CD4-positive, alpha-beta T cell treated with Interleukin-2 at 100 ng/mL for 4 hours (primary cell): Measurements from ENCODE around the gene AKAP12.
"Not testable (repeated sequence)": the region's sequence is repeated elsewhere in the genome, so short reads cannot be mapped to it uniquely, and the experiment has no call there.

ENCODE experiments used
- DNase-seq: peaks from one replicate; pipeline ENCODE4 v3.0.0-alpha.2; 2020; ENCODE audit warnings: low spot score

The AKAP12 gene

GRCh38 chr6:151310852-151311767 is 71.3 kb downstream of the AKAP12 start:
- DNase-seq, result no peak

DNA sequence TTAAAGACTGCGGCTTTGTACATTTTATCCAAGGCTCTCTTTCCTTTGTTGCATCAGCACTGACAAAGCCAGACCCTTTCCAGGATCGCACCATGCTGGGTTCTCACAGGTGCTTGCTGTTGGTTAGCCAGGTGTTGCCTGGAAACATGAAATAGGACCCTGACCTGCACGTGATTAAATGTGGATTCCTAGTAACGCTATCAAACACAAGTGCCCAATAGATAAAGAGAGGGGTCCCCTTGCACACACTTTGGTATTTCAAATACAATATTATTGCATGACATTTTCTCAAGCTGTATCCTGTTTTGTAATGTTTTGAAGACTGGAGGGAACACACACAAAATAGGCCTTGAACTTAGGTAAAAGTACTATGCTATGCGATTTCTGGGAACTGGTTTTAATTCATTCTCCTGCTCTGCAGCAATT is 73.3 kb downstream of the AKAP12 start:
- no peak for DNase-seq

DNA sequence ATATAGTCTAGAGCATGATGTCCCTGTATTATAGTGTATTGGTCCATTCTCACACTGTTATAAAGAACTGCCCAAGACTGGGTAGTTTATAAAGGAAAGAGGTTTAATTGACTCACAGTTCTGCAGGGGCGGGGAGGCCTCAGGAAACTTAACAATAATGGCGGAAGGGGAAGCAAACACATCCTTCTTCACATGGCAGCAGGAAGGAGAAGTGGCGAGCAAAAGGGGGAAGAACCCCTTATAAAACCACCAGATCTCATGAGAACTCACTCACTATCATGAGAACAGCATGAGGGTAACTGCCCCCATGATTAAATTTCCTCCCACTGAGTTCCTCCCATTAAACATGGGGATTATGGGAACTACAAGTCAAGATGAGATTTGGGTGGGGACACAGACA is 75.9 kb downstream of the AKAP12 start:
- not testable (repeated sequence) for DNase-seq

DNA sequence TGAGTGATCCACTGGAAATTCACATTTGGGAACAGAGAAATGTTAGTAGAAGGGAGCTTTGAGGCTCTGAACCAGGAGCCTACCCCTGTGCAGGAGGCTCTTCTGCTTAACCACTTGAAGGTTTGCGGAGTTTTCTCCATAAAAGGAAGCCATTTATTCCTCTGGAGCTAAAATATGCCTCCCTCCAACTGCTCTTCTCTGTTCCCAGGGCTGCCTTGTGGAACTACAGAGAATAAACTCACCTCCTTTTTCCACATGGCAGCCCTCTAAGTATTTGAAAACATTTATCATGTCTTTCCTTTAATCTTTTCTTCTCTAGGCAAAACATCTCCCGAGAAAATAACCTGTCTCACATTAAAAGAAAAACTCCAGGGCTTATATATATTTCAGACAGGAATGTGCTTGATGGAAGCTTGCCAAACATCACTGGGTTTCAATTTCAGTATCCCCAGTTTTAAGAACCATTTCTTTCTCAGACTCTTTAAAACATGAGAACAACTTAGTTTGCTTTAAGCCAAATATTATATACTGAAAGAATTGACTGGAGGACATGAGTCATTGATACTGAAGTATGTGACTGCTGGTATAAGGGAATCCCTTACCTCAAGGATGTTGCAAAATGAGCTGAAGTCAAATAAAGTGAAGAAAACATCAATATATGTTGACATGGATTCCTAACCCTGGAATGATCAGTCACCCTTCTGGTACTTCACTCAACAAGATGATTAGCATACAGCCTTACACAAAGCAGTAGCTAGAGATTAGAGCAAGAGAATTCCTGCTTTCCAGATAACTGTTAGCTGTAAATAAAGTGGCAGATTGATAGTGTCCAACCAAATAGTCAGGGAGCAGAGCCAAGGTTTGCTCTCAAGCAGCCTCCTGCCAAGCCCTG is 77.6 kb downstream of the AKAP12 start:
- DNase-seq, result no peak

DNA sequence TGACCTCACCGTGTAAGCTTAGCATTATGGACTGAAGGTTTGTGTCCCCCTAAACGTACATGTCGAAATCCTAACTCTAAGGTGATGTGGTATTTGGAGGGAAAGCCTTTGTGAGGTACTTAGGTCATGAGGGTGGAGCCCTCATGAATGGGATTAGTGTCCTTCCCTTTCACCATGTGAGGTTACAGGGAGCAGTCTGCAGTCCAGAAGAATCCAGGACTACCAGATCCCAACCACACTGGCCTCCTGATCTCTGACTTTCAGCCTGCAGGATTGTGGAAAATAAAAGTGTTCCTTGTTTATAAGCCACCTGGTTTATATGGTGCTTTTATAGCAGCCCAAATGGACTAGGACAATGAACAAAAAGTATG is 78.2 kb downstream of the AKAP12 start:
- no peak for DNase-seq

- no peak for DNase-seq
These were observed 80.4 kb downstream of the AKAP12 start for GRCh38 chr6:151320140-151320539.

DNA sequence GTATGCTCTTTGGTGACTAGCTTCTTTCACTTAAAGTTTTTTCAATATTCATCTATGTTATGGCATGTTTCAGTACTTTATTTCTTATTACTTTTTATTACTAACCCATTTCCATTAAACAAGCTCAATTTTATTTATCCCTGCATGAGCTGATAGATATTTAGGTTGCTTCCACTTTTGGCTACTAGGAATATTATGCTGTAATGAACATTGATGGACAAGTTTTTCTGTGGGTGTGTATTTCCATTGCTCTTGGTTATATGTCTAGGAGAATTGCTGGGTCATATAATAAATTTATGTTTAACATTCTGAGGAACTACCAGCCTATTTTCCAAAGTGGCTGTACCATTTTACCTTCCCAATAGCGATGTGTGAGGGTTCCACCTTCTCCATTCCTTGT is 81.7 kb downstream of the AKAP12 start:
- no peak for DNase-seq

DNA sequence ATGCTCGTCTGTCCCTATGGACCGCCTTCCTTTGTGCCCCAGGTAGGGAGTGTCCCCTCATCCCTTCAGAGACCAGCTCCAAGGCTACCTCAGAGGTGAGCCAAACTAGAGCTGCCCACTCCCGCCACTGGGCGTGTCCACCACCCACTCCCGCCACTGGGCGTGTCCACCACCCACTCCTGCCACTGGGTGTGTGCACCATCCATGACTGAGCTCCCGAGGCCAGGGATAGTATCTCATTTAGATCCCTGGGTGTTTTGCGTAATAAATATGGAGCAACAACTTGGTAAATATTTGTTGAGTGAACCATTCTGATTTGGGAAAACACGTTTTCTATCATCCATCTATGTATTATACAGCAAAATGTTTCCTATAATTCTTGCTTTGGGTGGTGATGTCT is 82.8 kb downstream of the AKAP12 start:
- no peak for DNase-seq

DNA sequence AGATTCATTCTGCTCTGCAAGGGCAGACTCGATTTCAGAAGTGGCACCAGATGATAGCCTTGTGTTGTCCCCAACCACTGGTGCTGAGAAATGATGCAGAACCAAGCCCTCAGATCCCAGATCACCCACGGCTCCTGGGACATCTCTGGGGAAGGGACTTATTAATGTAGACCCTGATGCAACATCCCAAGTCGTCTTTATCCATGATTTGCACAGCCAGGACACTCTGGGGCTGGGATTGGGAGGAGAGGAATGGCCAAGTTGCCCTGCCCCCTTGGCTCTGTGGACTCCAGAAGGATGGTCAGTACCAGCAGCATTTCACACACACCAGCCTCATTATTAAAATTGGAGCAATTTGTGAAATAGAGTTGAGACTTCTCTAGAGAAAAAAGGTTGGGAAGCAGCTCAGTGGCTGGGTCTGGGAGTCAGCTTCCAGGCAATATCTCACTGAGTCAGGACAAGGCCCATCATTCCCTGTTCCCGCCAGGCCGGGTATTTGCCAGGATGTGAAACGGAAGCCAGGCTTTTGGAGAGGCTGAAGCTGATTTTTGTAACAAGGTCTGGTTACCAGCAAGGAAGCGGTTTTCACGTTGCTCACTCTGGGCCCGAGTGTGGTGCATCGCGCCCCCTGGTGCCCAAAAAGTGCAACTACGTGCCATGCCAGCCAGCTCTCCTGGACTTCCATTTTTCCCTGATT is 84.2 kb downstream of the AKAP12 start:
- DNase-seq, result peak; percentile 73

- DNase-seq, result no peak
These were observed 84.7 kb downstream of the AKAP12 start for GRCh38 chr6:151324488-151324825.

DNA sequence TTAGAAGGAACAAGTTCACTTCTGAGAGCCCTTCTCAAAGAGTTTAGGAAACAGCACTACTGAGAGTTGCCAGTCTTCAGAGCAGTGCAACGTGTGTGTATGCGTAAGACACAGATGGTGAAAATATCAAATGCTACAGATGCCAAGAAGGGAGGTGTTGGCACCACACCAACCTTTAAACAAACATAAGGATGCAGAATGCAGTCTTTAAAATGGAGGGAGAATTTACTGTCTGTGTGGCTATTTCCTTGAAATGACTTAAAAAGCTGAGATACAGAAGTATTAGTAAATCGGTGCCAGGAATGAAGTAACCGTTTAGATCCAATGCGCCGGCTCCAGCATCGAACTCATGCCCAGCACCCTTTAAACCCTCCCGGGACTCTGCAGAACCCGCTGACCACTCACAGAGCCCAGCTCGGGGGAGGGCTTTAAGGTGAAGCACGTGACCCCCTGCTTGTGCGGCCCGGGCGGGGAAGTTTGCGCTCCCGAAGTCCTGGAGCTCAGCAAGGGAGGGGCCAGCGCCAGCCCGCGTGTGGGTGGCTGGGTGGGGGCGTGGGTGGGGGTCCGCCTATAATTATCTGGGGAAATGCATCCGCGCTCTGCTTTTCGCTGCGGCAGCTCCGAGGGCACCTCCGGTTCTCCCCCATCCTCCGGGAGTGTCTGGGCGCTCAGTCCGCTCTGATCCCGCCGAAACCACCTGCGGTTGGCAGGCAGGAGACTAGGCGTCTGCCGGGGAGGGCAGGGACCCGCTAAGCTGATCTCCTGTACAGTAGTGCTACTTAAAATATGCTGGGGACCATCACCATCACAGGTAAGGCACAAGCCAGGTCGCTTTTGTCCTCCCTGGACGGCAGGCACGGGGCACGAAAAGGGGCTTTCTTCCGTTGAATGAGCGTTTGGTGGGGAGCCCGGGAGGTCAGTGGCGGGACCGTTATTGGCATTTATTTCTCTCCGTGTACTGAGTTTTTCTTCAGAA is 85.6 kb downstream of the AKAP12 start:
- DNase-seq, result peak; percentile 3

GRCh38 chr6:151326116-151326825 is 86.5 kb downstream of the AKAP12 start:
- DNase-seq, result no peak

- no peak for DNase-seq
These were observed 87.3 kb downstream of the AKAP12 start for GRCh38 chr6:151327101-151327500.

DNA sequence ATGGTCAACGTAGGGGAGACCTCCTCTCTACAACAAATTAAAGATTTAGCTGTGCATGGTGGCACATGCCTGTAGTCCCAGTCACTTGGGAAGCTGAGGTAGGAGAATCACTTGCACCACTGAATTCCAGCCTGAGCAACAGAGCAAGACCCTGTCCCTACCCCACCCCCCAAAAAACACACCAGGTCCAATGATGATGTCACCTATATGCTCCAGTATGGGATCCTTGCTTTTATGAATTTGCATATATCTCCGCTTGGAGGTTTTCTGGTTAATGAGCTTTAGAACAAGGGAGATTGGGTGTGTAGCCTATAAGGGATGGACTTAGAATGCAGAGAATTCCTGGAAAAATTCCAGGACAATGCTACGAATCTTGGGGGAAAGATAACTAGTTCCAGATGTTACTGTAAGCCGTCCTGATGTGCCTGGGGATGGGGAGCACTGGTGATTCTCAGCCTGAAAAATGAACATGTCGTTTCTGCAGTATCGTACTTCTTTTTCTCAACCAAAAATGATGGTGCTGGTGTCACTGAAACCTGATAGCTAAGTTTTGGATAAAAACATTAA is 90.4 kb downstream of the AKAP12 start:
- no peak for DNase-seq

DNA sequence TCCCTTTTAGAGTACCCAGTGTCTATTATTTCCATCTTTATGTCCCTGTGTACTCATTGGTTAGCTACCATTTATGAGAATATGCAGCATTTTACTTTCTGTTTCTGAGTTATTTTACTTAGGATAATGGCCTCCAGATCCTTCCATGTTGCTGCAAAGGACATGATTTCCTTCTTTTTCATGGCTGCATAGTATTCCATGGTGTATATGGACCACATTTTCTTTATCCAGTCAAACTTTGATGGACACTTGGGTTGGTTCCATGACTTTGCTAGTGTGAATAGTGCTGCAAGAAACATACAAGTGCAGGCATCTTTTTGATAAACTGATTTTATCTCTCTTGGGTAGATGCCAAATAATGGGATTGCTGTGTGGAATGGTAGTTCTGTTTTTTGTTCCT is 96.2 kb downstream of the AKAP12 start:
- DNase-seq, result no peak

DNA sequence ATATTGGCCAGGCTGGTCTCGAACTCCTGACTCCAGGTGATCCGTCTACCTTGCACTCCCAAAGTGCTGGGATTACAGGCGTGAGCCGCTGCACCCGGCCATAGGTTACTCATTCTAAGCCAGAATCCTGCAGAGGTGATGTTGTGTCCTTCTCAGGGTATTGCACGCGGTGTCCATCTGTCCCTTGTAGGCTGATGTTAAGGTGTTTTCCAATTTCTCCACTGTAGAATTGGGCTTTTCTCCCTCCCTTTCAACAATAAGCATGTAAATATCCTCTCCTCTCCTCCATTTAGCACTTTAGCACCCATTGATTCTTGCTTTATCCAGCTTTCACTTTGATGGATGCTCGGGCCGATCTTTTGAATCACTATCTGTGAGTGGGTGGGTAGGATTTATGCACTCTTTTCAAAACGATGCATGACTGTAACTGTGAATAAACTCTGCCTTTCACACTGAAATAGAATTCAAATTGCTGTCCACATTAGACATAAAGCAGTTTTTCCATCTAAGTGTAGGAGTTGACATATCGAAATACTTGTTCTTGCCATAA is 99.0 kb downstream of the AKAP12 start:
- no peak for DNase-seq

GRCh38 chr6:151339369-151339768 is 99.6 kb downstream of the AKAP12 start:
- DNase-seq, result no peak

DNA sequence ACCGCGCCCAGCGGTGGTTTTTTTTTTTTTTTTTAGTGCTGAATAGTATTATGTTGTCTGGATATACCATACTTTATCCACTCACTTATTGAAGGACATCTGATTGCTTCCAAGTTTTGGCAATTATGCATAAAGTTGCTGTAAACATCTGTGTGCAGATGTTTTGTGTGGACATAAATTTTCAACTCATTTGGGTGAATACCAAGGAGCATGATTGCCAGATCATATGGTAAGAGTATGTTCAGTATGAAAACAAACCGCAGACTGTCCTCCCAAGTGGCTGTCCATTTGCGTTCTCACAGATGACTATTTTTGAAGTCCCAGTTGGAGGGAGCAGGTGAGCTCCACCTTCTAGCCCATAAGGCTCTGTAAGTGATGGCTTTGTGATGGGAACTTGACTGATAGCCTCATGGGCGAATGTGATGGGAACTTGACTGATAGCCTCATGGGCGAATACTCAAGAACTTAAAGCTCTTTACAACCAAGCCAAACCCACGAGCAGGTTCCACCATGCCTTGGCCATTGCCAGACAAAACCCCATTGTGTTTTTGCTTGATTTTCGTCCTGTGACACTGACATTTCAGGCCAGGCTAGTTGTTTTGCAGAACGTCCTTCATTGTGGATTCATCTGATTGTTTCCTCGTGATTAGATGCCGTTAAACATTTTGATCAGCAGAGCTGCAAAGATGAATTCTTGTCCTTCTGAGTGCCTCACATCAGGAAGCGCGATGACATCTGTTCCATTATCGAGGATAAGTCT is 100.6 kb downstream of the AKAP12 start:
- no peak for DNase-seq

GRCh38 chr6:151341476-151342195 is 101.9 kb downstream of the AKAP12 start:
- DNase-seq, result no peak
